Upper lobe of left lung (tissue), 6 donors: ENCODE measurements around the gene NMT2. TPM values are rescaled to one million over a fixed set of nuclear protein-coding genes. Genes with fewer than 3 reads are reported as not detected.

Experiments
- ATAC-seq, 2 donors: fragments of 200-7000 bp; cut with Tn5 transposase; one replicate each; pipeline ENCODE4 v1.9.1; 2022; ENCODE audit warnings: mild to moderate bottlenecking in 2 of 2, moderate library complexity in 2 of 2; ENCODE audit not compliant: low FRiP score in 2 of 2
- DNase-seq, 2 donors: peaks; one replicate each; pipeline ENCODE4 v3.0.0-alpha.2; 2019 to 2020
- H3K27ac ChIP-seq, 4 donors: fragments of 200-600 bp; sonication (generic); one replicate each; pipeline ENCODE4 v1.5.1; 2016 to 2019
- H3K27me3 ChIP-seq, 4 donors: fragments of 200-600 bp; sonication (generic); one replicate each; pipeline ENCODE4 v1.5.1; 2017 to 2019
- H3K36me3 ChIP-seq, 4 donors: fragments of 200-600 bp; sonication (generic); one replicate each; pipeline ENCODE4 v1.5.1; 2016 to 2019
- H3K4me1 ChIP-seq, 4 donors: fragments of 200-600 bp; sonication (generic); one replicate each; pipeline ENCODE4 v1.5.1; 2018 to 2019
- H3K4me3 ChIP-seq, 4 donors: fragments of 200-600 bp; sonication (generic); one replicate each; pipeline ENCODE4 v1.5.1; 2017 to 2019; ENCODE audit warnings: mild to moderate bottlenecking in 2 of 4, moderate library complexity in 1 of 4
- H3K9me3 ChIP-seq, 4 donors: fragments of 200-600 bp; sonication (generic); one replicate each; pipeline ENCODE4 v1.5.1; 2018 to 2019
- CTCF ChIP-seq, 6 experiments: fragments of 450-650 bp in 4 of 6; fragments of 200-600 bp in 2 of 6; sonication (generic) in 2 of 6; IDR thresholded peaks; one replicate each; pipeline ENCODE4 v1.5.1; 2016 to 2019; ENCODE audit warnings: antibody characterized with exemption in 6 of 6
- EP300 ChIP-seq, 4 donors: sonication (generic); formaldehyde crosslinking; IDR thresholded peaks; one replicate each; pipeline ENCODE4 v1.5.1; 2017; ENCODE audit warnings: antibody characterized with exemption in 4 of 4, control low read depth in 2 of 4
- POLR2A ChIP-seq, 4 donors: fragments of 450-650 bp; IDR thresholded peaks; one replicate each; pipeline ENCODE4 v1.5.1; 2016 to 2017; ENCODE audit warnings: antibody characterized with exemption in 4 of 4, mild to moderate bottlenecking in 2 of 4
- POLR2AphosphoS5 ChIP-seq, 2 donors: sonication (generic); formaldehyde crosslinking; IDR thresholded peaks; one replicate each; pipeline ENCODE4 v1.5.1; 2017; ENCODE audit warnings: antibody characterized with exemption in 2 of 2
- WGBS, 2 donors: methylation state at CpG; one replicate each; pipeline ENCODE4 v1.1.5; 2017 to 2018; 5-methylcytosine and 5-hydroxymethylcytosine counted together
- total RNA-seq, 6 donors: library from RNA; depleted of rRNA in 4 of 6; stranded (reverse); fragments of >200 nt in 4 of 6; gene quantifications; one replicate each; pipeline versions ENCODE4 v1.1.0 to v1.2.1, GENCODE V29; 2016 to 2021
- donor health status: DM: no; HTN: no; CAD: no; lungs with moderate emphysema.
- donor health status: DM: no; HTN: yes; CAD: no; lungs with severe emphysema.

Gene NMT2
- total RNA-seq, 6 donors from 2014 or later: 6.4 to 12.0 (median 8.6) TPM

GRCh38 chr10:15147594-15148392 is 20.7 kb downstream of the NMT2 start:
- TF ChIP-seq CTCF (IDR thresholded peaks at IDR 0.05) (no peak), EP300 (IDR thresholded peaks at IDR 0.05) (no peak), POLR2A (IDR thresholded peaks at IDR 0.05) (no peak), POLR2AphosphoS5 (IDR thresholded peaks at IDR 0.05) (no peak)
- Histone ChIP-seq H3K4me3 (no peak overlapping the region), H3K27ac (no peak overlapping the region), H3K9me3 (no peaks in the 10 kb centered on the region), H3K27me3 (no peaks in the 10 kb centered on the region), H3K36me3 (no peaks in the 10 kb centered on the region), H3K4me1 (no peaks in the 10 kb centered on the region)
- no peak for DNase-seq
- WGBS, 2 donors: 72 to 75% methylated on average over 4 of the region's 4 CpGs
- no peak for ATAC-seq

- Histone ChIP-seq H3K27ac (no peak overlapping the region), H3K27me3 (no peaks in the 10 kb centered on the region), H3K36me3 (no peaks in the 10 kb centered on the region), H3K4me1 (no peaks in the 10 kb centered on the region), H3K4me3 (no peak overlapping the region), H3K9me3 (no peaks in the 10 kb centered on the region)
- DNase-seq (no peak), ATAC-seq (no peak)
- WGBS, 2 donors: 80 to 89% methylated on average over 3 to 7 of the region's 7 CpGs
- TF ChIP-seq EP300 (IDR thresholded peaks at IDR 0.05): no peak
- TF ChIP-seq POLR2A (IDR thresholded peaks at IDR 0.05): no peak
- TF ChIP-seq POLR2AphosphoS5 (IDR thresholded peaks at IDR 0.05): no peak
- no peak for TF ChIP-seq CTCF (IDR thresholded peaks at IDR 0.05)
These were observed 22.1 kb downstream of the NMT2 start for GRCh38 chr10:15146366-15146765.

DNA sequence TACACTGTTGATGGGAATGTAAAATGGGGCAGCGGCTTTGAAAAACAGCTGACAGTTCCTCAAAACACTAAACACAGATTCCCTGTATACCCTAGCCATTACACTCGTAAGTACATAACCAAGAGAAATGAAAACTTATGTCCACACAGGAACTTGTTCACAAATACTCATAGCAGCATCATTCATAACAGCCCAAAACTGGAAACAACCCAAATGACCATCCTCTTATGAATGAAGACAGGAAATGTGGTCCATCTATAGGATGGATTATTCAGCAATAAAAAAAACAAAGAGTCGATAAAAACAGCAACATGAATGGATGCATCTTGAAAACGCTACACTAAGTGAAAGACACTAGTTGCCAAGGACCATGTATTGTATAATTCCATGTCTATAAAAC is 23.7 kb downstream of the NMT2 start:
- Histone ChIP-seq H3K4me3 (no peak overlapping the region), H3K36me3 (peaks cover 0 to 3% (median 0%) of the 10 kb centered on the region in 4 donors), H3K27ac (no peak overlapping the region), H3K27me3 (no peaks in the 10 kb centered on the region), H3K9me3 (no peaks in the 10 kb centered on the region), H3K4me1 (no peaks in the 10 kb centered on the region)
- 66 to 75% methylated on average over 4 of the region's 4 CpGs for WGBS, 2 donors
- ATAC-seq: no peak
- TF ChIP-seq POLR2A (IDR thresholded peaks at IDR 0.05): no peak
- TF ChIP-seq EP300 (IDR thresholded peaks at IDR 0.05): no peak
- TF ChIP-seq POLR2AphosphoS5 (IDR thresholded peaks at IDR 0.05): no peak
- no peak for TF ChIP-seq CTCF (IDR thresholded peaks at IDR 0.05)
- DNase-seq: no peak

DNA sequence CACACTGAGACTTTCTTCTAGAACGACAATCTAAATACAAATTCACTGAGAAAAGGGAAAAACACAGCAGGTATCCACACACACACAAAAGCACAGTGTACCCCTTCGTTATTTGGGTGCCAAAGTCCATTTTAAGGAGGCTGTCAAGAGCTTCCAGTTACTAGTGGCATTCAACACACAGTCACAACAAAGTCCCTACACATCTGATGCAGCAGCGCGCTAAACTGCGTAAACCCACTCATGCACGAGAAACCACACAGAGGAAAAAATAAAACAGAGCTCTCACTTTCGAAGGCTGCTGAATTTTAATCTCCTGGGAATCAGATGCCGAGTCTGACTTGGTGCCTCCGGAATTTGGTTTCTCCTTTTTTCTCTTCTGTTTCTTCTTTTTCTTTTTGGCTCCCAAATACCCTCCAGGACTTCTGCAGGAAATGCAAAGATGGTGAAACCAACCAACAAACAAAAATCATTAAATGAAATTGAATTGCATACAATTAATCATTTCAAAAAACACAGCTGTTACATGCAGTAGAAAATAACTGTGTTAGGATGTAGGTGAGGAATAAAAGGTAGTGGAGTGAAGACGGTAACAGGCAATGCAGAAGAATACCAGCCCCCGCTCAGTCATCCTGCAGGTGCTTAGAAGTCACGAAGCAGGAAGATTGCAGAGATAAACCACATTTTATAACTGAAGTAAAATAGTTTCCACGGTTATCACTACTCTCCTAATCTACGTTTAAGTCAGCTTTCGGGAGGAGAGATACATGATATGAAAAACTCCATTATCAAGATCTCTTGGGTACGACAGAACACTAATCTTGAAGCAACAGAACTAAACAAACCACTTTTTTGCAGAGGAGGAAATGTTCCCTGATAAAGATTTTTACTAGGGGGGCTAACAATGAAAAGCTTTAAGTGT is 27.1 kb downstream of the NMT2 start:
- no peak overlapping the region for H3K4me3 ChIP-seq
- DNase-seq (no peak), ATAC-seq (no peak)
- peaks cover 0 to 8% (median 0%) of the 10 kb centered on the region in 4 donors for H3K36me3 ChIP-seq
- no peaks in the 10 kb centered on the region for H3K4me1 ChIP-seq
- H3K9me3 ChIP-seq: no peaks in the 10 kb centered on the region
- TF ChIP-seq POLR2AphosphoS5 (IDR thresholded peaks at IDR 0.05) (no peak), POLR2A (IDR thresholded peaks at IDR 0.05) (no peak), EP300 (IDR thresholded peaks at IDR 0.05) (no peak), CTCF (IDR thresholded peaks at IDR 0.05) (no peak)
- no peaks in the 10 kb centered on the region for H3K27me3 ChIP-seq
- no peak overlapping the region for H3K27ac ChIP-seq
- 73 to 75% methylated on average over 16 of the region's 16 CpGs for WGBS, 2 donors
